ENCODE measurements around the gene C6orf15.

DNA sequence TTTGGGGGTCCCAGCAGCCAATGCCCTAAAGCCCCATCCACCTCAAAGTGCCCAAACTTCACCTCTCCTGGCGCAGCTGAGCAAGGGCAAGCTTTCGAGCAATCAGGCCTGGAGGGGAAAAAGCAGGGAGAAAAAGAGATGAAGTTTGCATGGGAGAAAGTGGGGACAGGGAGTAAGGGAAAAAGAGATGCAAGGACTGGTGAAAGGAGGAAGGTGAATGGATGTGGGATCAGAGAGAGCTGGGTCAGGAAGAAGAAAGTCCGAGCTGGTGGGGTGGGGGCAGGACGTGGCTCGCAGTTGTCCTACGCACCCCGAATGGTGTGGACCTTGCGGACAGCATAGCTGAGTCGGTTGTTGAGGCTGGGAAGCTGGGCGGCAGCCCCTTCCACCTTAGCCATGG is 33.0 kb upstream of the C6orf15 start:
- TF ChIP-seq POLR2A (IDR thresholded peaks at IDR 0.05; ENCODE audit: low read depth, low read length) (no peak), TAF1 (IDR thresholded peaks at IDR 0.05; ENCODE audit: borderline replicate concordance, low read depth, low read length) (no peak), POLR2AphosphoS5 (IDR thresholded peaks at IDR 0.05; ENCODE audit: low read depth, low read length) (no peak)

Data from GM12892 (cell line).